HG02798 (cell line): ENCODE results near the gene CBFB.

Experiments
- ATAC-seq: cut with Tn5 transposase; IDR thresholded peaks from one replicate; pipeline ENCODE4 v1.9.1; 2021; ENCODE audit warnings: mild to moderate bottlenecking; ENCODE audit not compliant: unreplicated experiment, poor library complexity

Gene CBFB

GRCh38 chr16:67016143-67016542 lies 12.8 kb upstream of the CBFB start:
- ATAC-seq, result no peak

GRCh38 chr16:67016681-67017420 lies 12.1 kb upstream of the CBFB start:
- no peak for ATAC-seq

- no peak for ATAC-seq
Measured at GRCh38 chr16:67017421-67017750, 11.6 kb upstream of the CBFB start.

- peak; percentile 91 for ATAC-seq
Measured at GRCh38 chr16:67017810-67018488, 11.0 kb upstream of the CBFB start.

- ATAC-seq, result no peak
Measured at GRCh38 chr16:67019171-67019570, 9.8 kb upstream of the CBFB start.

- ATAC-seq, result no peak
Measured at GRCh38 chr16:67021321-67021720, 7.6 kb upstream of the CBFB start.

- no peak for ATAC-seq
Measured at GRCh38 chr16:67022531-67023214, 6.3 kb upstream of the CBFB start.

- no peak for ATAC-seq
Measured at GRCh38 chr16:67023689-67024088, 5.3 kb upstream of the CBFB start.

GRCh38 chr16:67024384-67025209 lies 4.4 kb upstream of the CBFB start:
- ATAC-seq, result no peak

GRCh38 chr16:67025210-67025550 lies 3.8 kb upstream of the CBFB start:
- ATAC-seq, result no peak

- no peak for ATAC-seq
Measured at GRCh38 chr16:67026570-67026969, 2.4 kb upstream of the CBFB start.

- no peak for ATAC-seq
Measured at GRCh38 chr16:67027046-67027445, 1.9 kb upstream of the CBFB start.

GRCh38 chr16:67028167-67028695 lies 718 bp upstream of the CBFB start:
- ATAC-seq, result no peak

- peak; percentile 49 for ATAC-seq
Measured at GRCh38 chr16:67029254-67030096, 526 bp downstream of the CBFB start.

- ATAC-seq, result no peak
Measured at GRCh38 chr16:67030221-67030962, 1.4 kb downstream of the CBFB start.

GRCh38 chr16:67034487-67034886 lies 5.5 kb downstream of the CBFB start:
- no peak for ATAC-seq

- no peak for ATAC-seq
Measured at GRCh38 chr16:67035364-67035763, 6.4 kb downstream of the CBFB start.

GRCh38 chr16:67036323-67036741 lies 7.4 kb downstream of the CBFB start:
- no peak for ATAC-seq
